SU-DHL-6 (cell line): ENCODE measurements around the gene FGF8.

Experiments
- CTCF ChIP-seq: fragments of 200-600 bp; sonication (generic); IDR thresholded peaks from one replicate; pipeline ENCODE4 v1.5.1; 2017; ENCODE audit warnings: antibody characterized with exemption, mild to moderate bottlenecking, low read length, moderate library complexity; ENCODE audit not compliant: insufficient read depth, poor library complexity, severe bottlenecking
- EZH2phosphoT487 ChIP-seq: fragments of 200-600 bp; sonication (generic), shearing (Covaris generic); conservative IDR thresholded peaks from 2 replicates; pipeline ENCODE4 v1.6.1; 2018; ENCODE audit warnings: mild to moderate bottlenecking, antibody characterized with exemption, low read length, moderate library complexity, mixed read lengths

- TF ChIP-seq CTCF, result no peak
- no peak for TF ChIP-seq EZH2phosphoT487
These were observed 9.6 kb downstream of the FGF8 start for GRCh38 chr10:101766306-101766705.
